ENCODE results near the gene ASH1L.

ASH1L gene

GRCh38 chr1:155555915-155556314, 6.7 kb downstream of the ASH1L start:
- Histone ChIP-seq H3K4me1 (ENCODE audit: control insufficient read depth, insufficient read depth, low read length, unreplicated experiment) (peaks cover 11% of the 10 kb centered on the region), H2AFZ (ENCODE audit: low read length, unreplicated experiment) (no peak overlapping the region), H3K36me3 (ENCODE audit: insufficient read depth, low read length) (no peaks in the 10 kb centered on the region), H3K79me2 (ENCODE audit: control insufficient read depth, insufficient read depth, low read length, unreplicated experiment) (peaks cover 84% of the 10 kb centered on the region), H3K27me3 (ENCODE audit: insufficient read depth, low read length) (no peaks in the 10 kb centered on the region), H3K27ac (ENCODE audit: low read depth, low read length) (no peak overlapping the region), H3K4me3 (ENCODE audit: low read depth, low read length) (no peak overlapping the region)

- Histone ChIP-seq H3K27ac (ENCODE audit: low read depth, low read length) (no peak overlapping the region), H2AFZ (ENCODE audit: low read length, unreplicated experiment) (no peak overlapping the region), H3K79me2 (ENCODE audit: control insufficient read depth, insufficient read depth, low read length, unreplicated experiment) (peaks cover 84% of the 10 kb centered on the region), H3K4me3 (ENCODE audit: low read depth, low read length) (no peak overlapping the region), H3K27me3 (ENCODE audit: insufficient read depth, low read length) (no peaks in the 10 kb centered on the region), H3K4me1 (ENCODE audit: control insufficient read depth, insufficient read depth, low read length, unreplicated experiment) (no peaks in the 10 kb centered on the region), H3K36me3 (ENCODE audit: insufficient read depth, low read length) (no peaks in the 10 kb centered on the region)
Measured at GRCh38 chr1:155553349-155553748, 9.3 kb downstream of the ASH1L start.

- Histone ChIP-seq H3K4me3 (ENCODE audit: low read depth, low read length) (no peak overlapping the region), H3K4me1 (ENCODE audit: control insufficient read depth, insufficient read depth, low read length, unreplicated experiment) (no peaks in the 10 kb centered on the region), H2AFZ (ENCODE audit: low read length, unreplicated experiment) (no peak overlapping the region), H3K36me3 (ENCODE audit: insufficient read depth, low read length) (no peaks in the 10 kb centered on the region), H3K79me2 (ENCODE audit: control insufficient read depth, insufficient read depth, low read length, unreplicated experiment) (peaks cover 77% of the 10 kb centered on the region), H3K27me3 (ENCODE audit: insufficient read depth, low read length) (no peaks in the 10 kb centered on the region), H3K27ac (ENCODE audit: low read depth, low read length) (no peak overlapping the region)
Measured at GRCh38 chr1:155548706-155549105, 13.9 kb downstream of the ASH1L start.

- Histone ChIP-seq H2AFZ (ENCODE audit: low read length, unreplicated experiment) (no peak overlapping the region), H3K79me2 (ENCODE audit: control insufficient read depth, insufficient read depth, low read length, unreplicated experiment) (peaks cover 78% of the 10 kb centered on the region), H3K27ac (ENCODE audit: low read depth, low read length) (no peak overlapping the region), H3K36me3 (ENCODE audit: insufficient read depth, low read length) (no peaks in the 10 kb centered on the region), H3K27me3 (ENCODE audit: insufficient read depth, low read length) (no peaks in the 10 kb centered on the region), H3K4me1 (ENCODE audit: control insufficient read depth, insufficient read depth, low read length, unreplicated experiment) (peaks cover 10% of the 10 kb centered on the region), H3K4me3 (ENCODE audit: low read depth, low read length) (no peak overlapping the region)
Measured at GRCh38 chr1:155540000-155540874, 22.4 kb downstream of the ASH1L start.

GRCh38 chr1:155537193-155537592, 25.4 kb downstream of the ASH1L start:
- H3K79me2 ChIP-seq (ENCODE audit: control insufficient read depth, insufficient read depth, low read length, unreplicated experiment), result peaks cover 86% of the 10 kb centered on the region
- H3K36me3 ChIP-seq (ENCODE audit: insufficient read depth, low read length), result no peaks in the 10 kb centered on the region
- H2AFZ ChIP-seq (ENCODE audit: low read length, unreplicated experiment), result no peak overlapping the region
- no peak overlapping the region for H3K4me3 ChIP-seq (ENCODE audit: low read depth, low read length)
- H3K4me1 ChIP-seq (ENCODE audit: control insufficient read depth, insufficient read depth, low read length, unreplicated experiment), result peaks cover 14% of the 10 kb centered on the region
- H3K27me3 ChIP-seq (ENCODE audit: insufficient read depth, low read length), result no peaks in the 10 kb centered on the region
- H3K27ac ChIP-seq (ENCODE audit: low read depth, low read length), result no peak overlapping the region

- Histone ChIP-seq H3K27me3 (ENCODE audit: insufficient read depth, low read length) (no peaks in the 10 kb centered on the region), H3K4me3 (ENCODE audit: low read depth, low read length) (no peak overlapping the region), H3K4me1 (ENCODE audit: control insufficient read depth, insufficient read depth, low read length, unreplicated experiment) (peaks cover 10% of the 10 kb centered on the region), H2AFZ (ENCODE audit: low read length, unreplicated experiment) (no peak overlapping the region), H3K27ac (ENCODE audit: low read depth, low read length) (no peak overlapping the region), H3K79me2 (ENCODE audit: control insufficient read depth, insufficient read depth, low read length, unreplicated experiment) (peaks cover 80% of the 10 kb centered on the region), H3K36me3 (ENCODE audit: insufficient read depth, low read length) (no peaks in the 10 kb centered on the region)
Measured at GRCh38 chr1:155531624-155532023, 31.0 kb downstream of the ASH1L start.

- peaks cover 4% of the 10 kb centered on the region for H3K4me1 ChIP-seq (ENCODE audit: control insufficient read depth, insufficient read depth, low read length, unreplicated experiment)
- H2AFZ ChIP-seq (ENCODE audit: low read length, unreplicated experiment), result no peak overlapping the region
- peaks cover 82% of the 10 kb centered on the region for H3K79me2 ChIP-seq (ENCODE audit: control insufficient read depth, insufficient read depth, low read length, unreplicated experiment)
- H3K4me3 ChIP-seq (ENCODE audit: low read depth, low read length), result no peak overlapping the region
- H3K27me3 ChIP-seq (ENCODE audit: insufficient read depth, low read length), result no peaks in the 10 kb centered on the region
- no peak overlapping the region for H3K27ac ChIP-seq (ENCODE audit: low read depth, low read length)
- H3K36me3 ChIP-seq (ENCODE audit: insufficient read depth, low read length), result no peaks in the 10 kb centered on the region
Measured at GRCh38 chr1:155529929-155530328, 32.7 kb downstream of the ASH1L start.

GRCh38 chr1:155529109-155529508, 33.5 kb downstream of the ASH1L start:
- no peak overlapping the region for H3K27ac ChIP-seq (ENCODE audit: low read depth, low read length)
- H3K4me1 ChIP-seq (ENCODE audit: control insufficient read depth, insufficient read depth, low read length, unreplicated experiment), result no peaks in the 10 kb centered on the region
- H2AFZ ChIP-seq (ENCODE audit: low read length, unreplicated experiment), result no peak overlapping the region
- no peaks in the 10 kb centered on the region for H3K27me3 ChIP-seq (ENCODE audit: insufficient read depth, low read length)
- peaks cover 76% of the 10 kb centered on the region for H3K79me2 ChIP-seq (ENCODE audit: control insufficient read depth, insufficient read depth, low read length, unreplicated experiment)
- no peak overlapping the region for H3K4me3 ChIP-seq (ENCODE audit: low read depth, low read length)
- H3K36me3 ChIP-seq (ENCODE audit: insufficient read depth, low read length), result no peaks in the 10 kb centered on the region

GRCh38 chr1:155527677-155528076, 34.9 kb downstream of the ASH1L start:
- Histone ChIP-seq H3K27me3 (ENCODE audit: insufficient read depth, low read length) (no peaks in the 10 kb centered on the region), H2AFZ (ENCODE audit: low read length, unreplicated experiment) (no peak overlapping the region), H3K36me3 (ENCODE audit: insufficient read depth, low read length) (no peaks in the 10 kb centered on the region), H3K4me1 (ENCODE audit: control insufficient read depth, insufficient read depth, low read length, unreplicated experiment) (no peaks in the 10 kb centered on the region), H3K27ac (ENCODE audit: low read depth, low read length) (no peak overlapping the region), H3K4me3 (ENCODE audit: low read depth, low read length) (no peak overlapping the region), H3K79me2 (ENCODE audit: control insufficient read depth, insufficient read depth, low read length, unreplicated experiment) (peaks cover 77% of the 10 kb centered on the region)

- no peaks in the 10 kb centered on the region for H3K27me3 ChIP-seq (ENCODE audit: insufficient read depth, low read length)
- no peaks in the 10 kb centered on the region for H3K36me3 ChIP-seq (ENCODE audit: insufficient read depth, low read length)
- no peak overlapping the region for H3K4me3 ChIP-seq (ENCODE audit: low read depth, low read length)
- no peak overlapping the region for H2AFZ ChIP-seq (ENCODE audit: low read length, unreplicated experiment)
- H3K79me2 ChIP-seq (ENCODE audit: control insufficient read depth, insufficient read depth, low read length, unreplicated experiment), result peaks cover 79% of the 10 kb centered on the region
- no peak overlapping the region for H3K27ac ChIP-seq (ENCODE audit: low read depth, low read length)
- H3K4me1 ChIP-seq (ENCODE audit: control insufficient read depth, insufficient read depth, low read length, unreplicated experiment), result no peaks in the 10 kb centered on the region
Measured at GRCh38 chr1:155526356-155526755, 36.2 kb downstream of the ASH1L start.

GRCh38 chr1:155522069-155522468, 40.5 kb downstream of the ASH1L start:
- Histone ChIP-seq H3K79me2 (ENCODE audit: control insufficient read depth, insufficient read depth, low read length, unreplicated experiment) (peaks cover 66% of the 10 kb centered on the region), H3K4me1 (ENCODE audit: control insufficient read depth, insufficient read depth, low read length, unreplicated experiment) (no peaks in the 10 kb centered on the region), H3K27me3 (ENCODE audit: insufficient read depth, low read length) (no peaks in the 10 kb centered on the region), H3K4me3 (ENCODE audit: low read depth, low read length) (no peak overlapping the region), H3K36me3 (ENCODE audit: insufficient read depth, low read length) (peaks cover 5% of the 10 kb centered on the region; the same call in 1 of the 2 replicates), H3K27ac (ENCODE audit: low read depth, low read length) (no peak overlapping the region), H2AFZ (ENCODE audit: low read length, unreplicated experiment) (no peak overlapping the region)

Data from ACC112 (cell line).